ENCODE measurements around the gene MIEN1.
A peak's percentile ranks its signal among the peaks of the same experiment; 100 is the strongest.
"Not testable (repeated sequence)": the region's sequence is repeated elsewhere in the genome, so short reads cannot be mapped to it uniquely, and the experiment has no call there.

MIEN1 gene

GRCh38 chr17:39730095-39730921 is at the start of gene MIEN1:
Gene MIEN1 (minus strand): TSS chr17:39730532. CDS start chr17:39730495, 37 bp downstream.
- no peak for FAIRE-seq
- DNase-seq (ENCODE audit: insufficient read length, low spot score), result peak; percentile 91
- TF ChIP-seq POLR2A (IDR thresholded peaks at IDR 0.05; ENCODE audit: low read depth, low read length), result peak; percentile 77

GRCh38 chr17:39777534-39778365 is 47.4 kb upstream of the MIEN1 start:
- no peak for TF ChIP-seq POLR2A (IDR thresholded peaks at IDR 0.05; ENCODE audit: low read depth, low read length)
- DNase-seq (ENCODE audit: insufficient read length, low spot score), result no peak
- FAIRE-seq, result no peak

- no peak for TF ChIP-seq POLR2A (IDR thresholded peaks at IDR 0.05; ENCODE audit: low read depth, low read length)
- FAIRE-seq (no peak), DNase-seq (ENCODE audit: insufficient read length, low spot score) (no peak)
These were observed 45.9 kb upstream of the MIEN1 start for GRCh38 chr17:39776252-39776651.

GRCh38 chr17:39775031-39775430 is 44.7 kb upstream of the MIEN1 start:
- TF ChIP-seq POLR2A (IDR thresholded peaks at IDR 0.05; ENCODE audit: low read depth, low read length), result no peak
- DNase-seq (ENCODE audit: insufficient read length, low spot score) (no peak), FAIRE-seq (no peak)

- FAIRE-seq, result no peak
These were observed 43.7 kb upstream of the MIEN1 start for GRCh38 chr17:39774047-39774446.

GRCh38 chr17:39772987-39773934 is 42.9 kb upstream of the MIEN1 start:
- FAIRE-seq (no peak), DNase-seq (ENCODE audit: insufficient read length, low spot score) (no peak)
- no peak for TF ChIP-seq POLR2A (IDR thresholded peaks at IDR 0.05; ENCODE audit: low read depth, low read length)

More at GRCh38 chr17:39774047-39774446, 43.7 kb upstream of the MIEN1 start:
- DNase-seq (ENCODE audit: insufficient read length, low spot score), result no peak
- TF ChIP-seq POLR2A (IDR thresholded peaks at IDR 0.05; ENCODE audit: low read depth, low read length), result no peak

- TF ChIP-seq POLR2A (IDR thresholded peaks at IDR 0.05; ENCODE audit: low read depth, low read length), result no peak
- FAIRE-seq (no peak), DNase-seq (ENCODE audit: insufficient read length, low spot score) (no peak)
These were observed 42.1 kb upstream of the MIEN1 start for GRCh38 chr17:39772415-39772814.

- DNase-seq (ENCODE audit: insufficient read length, low spot score), result no peak
- no peak for FAIRE-seq
- no peak for TF ChIP-seq POLR2A (IDR thresholded peaks at IDR 0.05; ENCODE audit: low read depth, low read length)
These were observed 39.7 kb upstream of the MIEN1 start for GRCh38 chr17:39769974-39770587.

- DNase-seq (ENCODE audit: insufficient read length, low spot score), result no peak
- FAIRE-seq, result no peak
- TF ChIP-seq POLR2A (IDR thresholded peaks at IDR 0.05; ENCODE audit: low read depth, low read length), result no peak
These were observed 36.8 kb upstream of the MIEN1 start for GRCh38 chr17:39767147-39767546.

GRCh38 chr17:39765766-39766165 is 35.4 kb upstream of the MIEN1 start:
- no peak for FAIRE-seq
- DNase-seq (ENCODE audit: insufficient read length, low spot score), result no peak
- TF ChIP-seq POLR2A (IDR thresholded peaks at IDR 0.05; ENCODE audit: low read depth, low read length), result no peak

- no peak for TF ChIP-seq POLR2A (IDR thresholded peaks at IDR 0.05; ENCODE audit: low read depth, low read length)
These were observed 34.8 kb upstream of the MIEN1 start for GRCh38 chr17:39765175-39765574.

GRCh38 chr17:39764171-39764570 is 33.8 kb upstream of the MIEN1 start:
- not testable (repeated sequence) for FAIRE-seq; DNase-seq (ENCODE audit: insufficient read length, low spot score)

More at GRCh38 chr17:39765175-39765574, 34.8 kb upstream of the MIEN1 start:
- no peak for FAIRE-seq
- DNase-seq (ENCODE audit: insufficient read length, low spot score), result no peak
